SK-N-SH (cell line): ENCODE results near the gene CDH23.

Experiments used
- CTCF ChIP-seq: fragments of 200-600 bp; sonication (generic); IDR thresholded peaks from 2 replicates; pipeline ENCODE4 v1.6.1; 2017; ENCODE audit warnings: antibody characterized with exemption, mild to moderate bottlenecking, moderate library complexity
- EP300 ChIP-seq, 2 experiments: IDR thresholded peaks; 2 replicates each; pipeline versions ENCODE4 v1.4.0 to v1.6.1; 2012; ENCODE audit warnings: borderline replicate concordance in 1 of 2, low read depth in 1 of 2, low read length in 1 of 2
- FOSL2 ChIP-seq: IDR thresholded peaks from 2 replicates; pipeline ENCODE4 v1.4.0; 2012; ENCODE audit warnings: low read depth, mild to moderate bottlenecking, moderate library complexity, borderline replicate concordance
- GABPA ChIP-seq: IDR thresholded peaks from 2 replicates; pipeline ENCODE4 v1.4.0; 2012; ENCODE audit warnings: low read depth, mild to moderate bottlenecking
- MAX ChIP-seq: IDR thresholded peaks from 2 replicates; pipeline ENCODE4 v1.4.0; 2012; ENCODE audit warnings: low read depth
- MXI1 ChIP-seq: IDR thresholded peaks from 2 replicates; pipeline ENCODE4 v1.6.1; 2012; ENCODE audit warnings: mild to moderate bottlenecking, low read depth, low read length, improper control_type of control experiment
- NFIC ChIP-seq: IDR thresholded peaks from 2 replicates; pipeline ENCODE4 v1.4.0; 2012; ENCODE audit warnings: borderline replicate concordance
- POLR2AphosphoS5 ChIP-seq: IDR thresholded peaks from 2 replicates; pipeline ENCODE4 v1.6.1; 2012; ENCODE audit warnings: low read depth, low read length
- RCOR1 ChIP-seq: fragments of 150-350 bp; IDR thresholded peaks from 2 replicates; pipeline ENCODE4 v1.6.1; 2017; ENCODE audit warnings: antibody characterized with exemption, low read length
- REST ChIP-seq: IDR thresholded peaks from 2 replicates; pipeline ENCODE4 v1.6.1; 2012; ENCODE audit warnings: mild to moderate bottlenecking, low read depth, low read length, moderate library complexity
- SIN3A ChIP-seq: IDR thresholded peaks from 2 replicates; pipeline ENCODE4 v1.6.1; 2012; ENCODE audit warnings: low read depth, mild to moderate bottlenecking, low read length, moderate library complexity, borderline replicate concordance
- YY1 ChIP-seq: IDR thresholded peaks from 2 replicates; pipeline ENCODE4 v1.4.0; 2012; ENCODE audit warnings: low read depth, mild to moderate bottlenecking

DNA sequence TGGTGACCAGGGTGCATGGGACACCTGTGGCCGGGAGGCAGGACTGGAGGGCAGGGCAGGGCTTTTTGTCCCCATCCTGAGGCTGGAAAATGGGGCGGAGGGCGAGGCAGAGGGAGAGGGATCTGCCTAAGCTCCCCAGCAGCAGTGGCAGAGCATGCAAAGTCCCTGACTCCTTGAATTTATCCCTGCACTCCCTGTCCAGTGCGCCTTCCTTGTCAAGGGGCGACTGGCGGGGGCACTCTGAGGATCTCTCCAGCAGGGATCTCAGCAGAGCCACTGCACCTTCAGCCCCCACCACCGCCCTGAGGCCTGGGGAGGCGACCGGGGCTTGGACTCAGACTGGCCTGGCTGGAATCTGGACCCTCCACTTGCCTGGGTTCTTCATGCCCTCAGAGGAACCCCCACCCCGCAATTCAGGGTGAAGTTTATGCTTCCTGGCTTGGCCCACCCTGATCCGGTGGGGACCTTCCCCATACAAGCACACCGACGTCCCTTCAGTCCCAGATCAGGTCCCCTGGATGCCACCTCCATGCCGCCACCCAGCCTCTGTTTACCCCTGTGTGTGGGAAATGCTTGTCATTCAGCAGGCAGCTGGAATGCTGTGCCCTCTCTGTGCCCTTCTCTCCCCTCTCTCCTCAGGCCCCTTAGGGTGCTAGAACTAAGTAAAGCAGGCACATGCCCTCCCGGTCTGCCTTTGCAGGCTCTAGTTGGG lies 46.3 kb downstream of the CDH23 start:
- TF ChIP-seq POLR2AphosphoS5 (no peak), CTCF (no peak), EP300 (IDR thresholded peaks at IDR 0.05; ENCODE audit: borderline replicate concordance in 1 of 2, low read depth in 1 of 2, low read length in 1 of 2) (no peak), MXI1 (no peak), RCOR1 (no peak), GABPA (no peak), REST (no peak), YY1 (no peak), FOSL2 (no peak), MAX (no peak), NFIC (no peak), SIN3A (no peak)
